SK-N-SH (cell line): ENCODE data around the gene OXT. TPM values are rescaled to one million over a fixed set of nuclear protein-coding genes. Genes with fewer than 3 reads are reported as not detected.

Source experiments
- CTCF ChIA-PET: fragments of 300-600, 350-600 bp; formaldehyde crosslinking; extraction: SDS; loops from one replicate; lab custom pipeline; 2021; lab: Yijun Ruan, JAX
- POLR2A ChIA-PET: fragments of 350-600 bp; sonication (Branson Sonifier 250); formaldehyde crosslinking; extraction: SDS; loops from one replicate; lab custom pipeline; 2020; ENCODE audit warnings: antibody characterized with exemption, inconsistent platforms; lab: Yijun Ruan, JAX
- DNase-seq: peaks from one replicate; pipeline ENCODE4 v3.0.0; 2012
- H2AFZ ChIP-seq: fragments of 200-600 bp; sonication (generic); 2 replicates; pipeline ENCODE4 v1.8.1; 2016; ENCODE audit warnings: antibody characterized with exemption, mild to moderate bottlenecking, low read depth
- H3F3A ChIP-seq: fragments of 200-600 bp; sonication (generic); replicated peaks from 2 replicates; pipeline ENCODE3; 2016; ENCODE audit warnings: antibody characterized with exemption, mild to moderate bottlenecking; ENCODE audit not compliant: insufficient read depth
- H3K27ac ChIP-seq, 2 experiments: fragments of 200-500 bp in 1 of 2; fragments of 200-600 bp in 1 of 2; sonication (Bioruptor generic) in 1 of 2; sonication (generic), shearing (Covaris generic) in 1 of 2; 2 replicates each; pipeline versions ENCODE4 v1.5.1 to v1.6.1; 2014 to 2016; ENCODE audit warnings: low read depth in 2 of 2, inconsistent platforms in 1 of 2, low read length in 1 of 2, mild to moderate bottlenecking in 1 of 2, mixed read lengths in 1 of 2
- H3K27me3 ChIP-seq: fragments of 200-600 bp; sonication (generic), shearing (Covaris generic); 2 replicates; pipeline ENCODE4 v1.6.1; 2016; ENCODE audit warnings: mixed run types; ENCODE audit not compliant: insufficient read depth
- H3K36me3 ChIP-seq, 2 experiments: fragments of 200-500 bp in 1 of 2; fragments of 200-600 bp in 1 of 2; sonication (Bioruptor generic) in 1 of 2; sonication (generic) in 1 of 2; replicated peaks in 1 of 2; 2 replicates each; pipeline versions ENCODE3 to v1.5.1; 2014 to 2016; ENCODE audit warnings: low read length in 1 of 2, mild to moderate bottlenecking in 1 of 2; ENCODE audit not compliant: insufficient read depth in 2 of 2, control insufficient read depth in 1 of 2
- H3K4me1 ChIP-seq, 2 experiments: fragments of 200-500 bp in 1 of 2; fragments of 200-600 bp in 1 of 2; sonication (Bioruptor generic) in 1 of 2; sonication (generic), shearing (Covaris generic) in 1 of 2; 2 replicates each; pipeline versions ENCODE4 v1.5.1 to v1.6.1; 2014 to 2016; ENCODE audit warnings: low read depth in 1 of 2, low read length in 1 of 2, mixed run types in 1 of 2; ENCODE audit not compliant: insufficient read depth in 2 of 2, control insufficient read depth in 1 of 2
- H3K4me2 ChIP-seq: fragments of 200-600 bp; sonication (generic), shearing (Covaris generic); 2 replicates; pipeline ENCODE4 v1.6.1; 2017; ENCODE audit warnings: mixed run types
- H3K4me3 ChIP-seq, 2 experiments: fragments of 200-500 bp in 1 of 2; fragments of 200-600 bp in 1 of 2; sonication (Bioruptor generic) in 1 of 2; sonication (generic), shearing (Covaris generic) in 1 of 2; 2 replicates each; pipeline versions ENCODE4 v1.5.1 to v1.8.1; 2014 to 2016; ENCODE audit warnings: low read depth in 2 of 2, inconsistent platforms in 1 of 2, low read length in 1 of 2, mild to moderate bottlenecking in 1 of 2, mixed read lengths in 1 of 2, moderate library complexity in 1 of 2
- H3K79me2 ChIP-seq: fragments of 200-600 bp; sonication (generic); 2 replicates; pipeline ENCODE4 v1.8.1; 2017; ENCODE audit warnings: mild to moderate bottlenecking; ENCODE audit not compliant: insufficient read depth
- H3K9ac ChIP-seq: fragments of 200-600 bp; sonication (generic); 2 replicates; pipeline ENCODE4 v1.6.1; 2017; ENCODE audit warnings: mixed run types
- H3K9me2 ChIP-seq: fragments of 200-600 bp; sonication (generic); 2 replicates; pipeline ENCODE4 v1.6.1; 2017; ENCODE audit warnings: mixed run types
- H3K9me3 ChIP-seq: fragments of 200-600 bp; sonication (generic); 2 replicates; pipeline ENCODE4 v1.6.1; 2017; ENCODE audit warnings: mixed run types, mild to moderate bottlenecking, moderate library complexity
- H4K20me1 ChIP-seq: fragments of 200-600 bp; sonication (generic); 2 replicates; pipeline ENCODE4 v1.6.1; 2017; ENCODE audit warnings: mild to moderate bottlenecking, mixed run types; ENCODE audit not compliant: insufficient read depth
- CHD2 ChIP-seq: fragments of 150-350 bp; IDR thresholded peaks from 2 replicates; pipeline ENCODE4 v1.6.1; 2018; ENCODE audit warnings: low read length; ENCODE audit not compliant: partially characterized antibody
- ELF1 ChIP-seq: IDR thresholded peaks from 2 replicates; pipeline ENCODE4 v1.4.0; 2012
- EP300 ChIP-seq, 2 experiments: IDR thresholded peaks; 2 replicates each; pipeline versions ENCODE4 v1.4.0 to v1.6.1; 2012; ENCODE audit warnings: borderline replicate concordance in 1 of 2, low read depth in 1 of 2, low read length in 1 of 2
- EZH2phosphoT487 ChIP-seq: fragments of 200-600 bp; sonication (generic); IDR thresholded peaks from 2 replicates; pipeline ENCODE4 v1.6.1; 2017; ENCODE audit warnings: low read depth, mixed run types, mild to moderate bottlenecking, antibody characterized with exemption, moderate library complexity, borderline replicate concordance
- GABPA ChIP-seq: IDR thresholded peaks from 2 replicates; pipeline ENCODE4 v1.4.0; 2012; ENCODE audit warnings: low read depth, mild to moderate bottlenecking
- JUND ChIP-seq: IDR thresholded peaks from 2 replicates; pipeline ENCODE4 v1.4.0; 2012
- MEF2A ChIP-seq: IDR thresholded peaks from 2 replicates; pipeline ENCODE4 v1.4.0; 2012; ENCODE audit warnings: low read depth, borderline replicate concordance
- MXI1 ChIP-seq: IDR thresholded peaks from 2 replicates; pipeline ENCODE4 v1.6.1; 2012; ENCODE audit warnings: mild to moderate bottlenecking, low read depth, low read length, improper control_type of control experiment
- NFIC ChIP-seq: IDR thresholded peaks from 2 replicates; pipeline ENCODE4 v1.4.0; 2012; ENCODE audit warnings: borderline replicate concordance
- NRF1 ChIP-seq: IDR thresholded peaks from 2 replicates; pipeline ENCODE4 v1.6.1; 2012; ENCODE audit warnings: low read depth, mild to moderate bottlenecking, low read length
- RCOR1 ChIP-seq: fragments of 150-350 bp; IDR thresholded peaks from 2 replicates; pipeline ENCODE4 v1.6.1; 2017; ENCODE audit warnings: antibody characterized with exemption, low read length
- RFX5 ChIP-seq: IDR thresholded peaks from 2 replicates; pipeline ENCODE4 v1.6.1; 2012; ENCODE audit warnings: mild to moderate bottlenecking, improper control_type of control experiment, low read length
- RXRA ChIP-seq: IDR thresholded peaks from 2 replicates; pipeline ENCODE4 v1.4.0; 2012; ENCODE audit warnings: low read depth, mild to moderate bottlenecking, borderline replicate concordance
- SIN3A ChIP-seq: IDR thresholded peaks from 2 replicates; pipeline ENCODE4 v1.6.1; 2012; ENCODE audit warnings: low read depth, mild to moderate bottlenecking, low read length, moderate library complexity, borderline replicate concordance
- SMC3 ChIP-seq: IDR thresholded peaks from 2 replicates; pipeline ENCODE4 v1.6.1; 2012; ENCODE audit warnings: low read depth, low read length, improper control_type of control experiment
- TAF1 ChIP-seq: IDR thresholded peaks from 2 replicates; pipeline ENCODE4 v1.6.1; 2012; ENCODE audit warnings: low read depth, mild to moderate bottlenecking, low read length, moderate library complexity, borderline replicate concordance
- TEAD4 ChIP-seq: IDR thresholded peaks from 2 replicates; pipeline ENCODE4 v1.4.0; 2012; ENCODE audit warnings: mild to moderate bottlenecking, borderline replicate concordance; ENCODE audit not compliant: insufficient read depth
- YY1 ChIP-seq: IDR thresholded peaks from 2 replicates; pipeline ENCODE4 v1.4.0; 2012; ENCODE audit warnings: low read depth, mild to moderate bottlenecking
- WGBS: methylation state at CpG from one replicate; pipeline ENCODE4 v1.1.6; 2017; ENCODE audit warnings: low lambda C conversion rate; 5-methylcytosine and 5-hydroxymethylcytosine counted together
- polyA plus RNA-seq, 3 experiments: library from polyadenylated mRNA; depleted of rRNA; stranded (reverse); fragments of >200 nt; gene quantifications; 2 replicates each; pipeline ENCODE4 v1.2.3, GENCODE V29; 2012
- TF ChIP-seq, protein P1 (sequence below): IDR thresholded peaks from 2 replicates; pipeline ENCODE4 v1.4.0; 2012; ENCODE audit warnings: low read depth, borderline replicate concordance

OXT gene
- polyA plus RNA-seq, 1 of the 3 experiments (the other 2 are of a cell fraction) = not detected

- TF ChIP-seq TEAD4 = no peak
- TF ChIP-seq JUND = peak; percentile 28; the same call in 1 of the 2 replicates
- no peak for TF ChIP-seq ELF1
- TF ChIP-seq, all 33 proteins: peak for 4
Measured at GRCh38 chr20:3068986-3069900, 2.2 kb upstream of the OXT start (continued).

DNA sequence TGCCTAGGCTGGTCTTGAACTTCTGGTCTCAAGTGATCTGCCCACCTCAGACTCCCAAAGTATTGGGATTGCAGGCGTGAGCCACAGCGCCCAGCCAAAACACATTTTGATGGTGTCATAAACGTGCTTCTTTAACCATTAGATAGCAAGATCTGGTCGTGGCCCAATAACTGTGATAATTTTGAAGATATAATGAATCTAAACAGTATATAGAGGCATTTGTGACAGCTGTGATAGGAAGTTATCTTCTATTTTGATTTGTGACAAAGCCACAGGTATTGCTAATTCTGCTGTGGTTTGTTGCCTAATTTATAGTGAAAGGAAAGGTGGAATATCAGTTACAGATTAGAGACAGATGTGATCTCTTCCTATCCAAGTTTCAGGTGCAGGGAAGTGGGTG lies 695 bp upstream of the OXT start:
- Histone ChIP-seq H3K9me2 (no peaks in the 10 kb centered on the region), H4K20me1 (no peaks in the 10 kb centered on the region), H3F3A (no peaks in the 10 kb centered on the region), H3K4me2 (no peak overlapping the region), H3K4me1 (no peaks in the 10 kb centered on the region), H3K36me3 (no peaks in the 10 kb centered on the region), H2AFZ (no peak overlapping the region), H3K79me2 (no peaks in the 10 kb centered on the region), H3K9ac (no peak overlapping the region), H3K9me3 (no peaks in the 10 kb centered on the region), H3K4me3 (no peak overlapping the region), H3K27me3 (no peaks in the 10 kb centered on the region), H3K27ac (no peak overlapping the region)
- TF ChIP-seq SIN3A = no peak
- TF ChIP-seq EZH2phosphoT487 = no peak
- TF ChIP-seq RFX5 = no peak
- no peak for TF ChIP-seq MEF2A
- no peak for TF ChIP-seq TAF1
- no peak for TF ChIP-seq RXRA
- no peak for TF ChIP-seq GABPA
- no peak for TF ChIP-seq SMC3
- no peak for TF ChIP-seq NFIC
- no peak for TF ChIP-seq CHD2
- TF ChIP-seq, protein P1, sequence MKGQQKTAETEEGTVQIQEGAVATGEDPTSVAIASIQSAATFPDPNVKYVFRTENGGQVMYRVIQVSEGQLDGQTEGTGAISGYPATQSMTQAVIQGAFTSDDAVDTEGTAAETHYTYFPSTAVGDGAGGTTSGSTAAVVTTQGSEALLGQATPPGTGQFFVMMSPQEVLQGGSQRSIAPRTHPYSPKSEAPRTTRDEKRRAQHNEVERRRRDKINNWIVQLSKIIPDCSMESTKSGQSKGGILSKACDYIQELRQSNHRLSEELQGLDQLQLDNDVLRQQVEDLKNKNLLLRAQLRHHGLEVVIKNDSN = no peak
- TF ChIP-seq RCOR1 = no peak
- TF ChIP-seq YY1 = no peak
- no peak for DNase-seq
- POLR2A ChIA-PET = no interaction called here
- CTCF ChIA-PET = interaction anchor here (3.8 kb wide), 1 partner anchor 17 kb away, joined by 18 read pairs; no protein-coding TSS in a partner anchor
- 66% methylated on average over 4 of the region's 4 CpGs for WGBS

- Histone ChIP-seq H3K79me2 (no peaks in the 10 kb centered on the region), H3K9me2 (no peaks in the 10 kb centered on the region), H3K9me3 (no peaks in the 10 kb centered on the region), H3K4me1 (no peaks in the 10 kb centered on the region), H3K36me3 (no peaks in the 10 kb centered on the region), H3K4me2 (no peak overlapping the region), H3F3A (no peaks in the 10 kb centered on the region), H2AFZ (no peak overlapping the region), H3K9ac (no peak overlapping the region), H4K20me1 (no peaks in the 10 kb centered on the region), H3K4me3 (no peak overlapping the region), H3K27ac (no peak overlapping the region), H3K27me3 (no peaks in the 10 kb centered on the region)
- 87% methylated on average over 12 of the region's 16 CpGs for WGBS
- CTCF ChIA-PET = no interaction called here
- no peak for DNase-seq
- POLR2A ChIA-PET = no interaction called here
- TF ChIP-seq EP300 (IDR thresholded peaks at IDR 0.05; ENCODE audit: borderline replicate concordance in 1 of 2, low read depth in 1 of 2, low read length in 1 of 2) (no peak), JUND (no peak), SMC3 (no peak), YY1 (no peak), NRF1 (no peak), MXI1 (no peak)
- TF ChIP-seq, protein P1 = no peak
Measured at GRCh38 chr20:3071266-3071609, 182 bp upstream of the OXT start.
